Common myeloid progenitor, CD34-positive (primary cell): Measurements from ENCODE around the gene SLITRK6.
"Not testable (repeated sequence)": the region's sequence is repeated elsewhere in the genome, so short reads cannot be mapped to it uniquely, and the experiment has no call there.

ENCODE experiments used
- CTCF ChIA-PET: fragments of 350-600 bp; sonication (Branson Sonifier 250); formaldehyde crosslinking; loops from one replicate; lab custom pipeline; 2021; ENCODE audit warnings: antibody characterized with exemption; lab: Charles Lee
- POLR2A ChIA-PET: fragments of 350-600 bp; sonication (Branson Sonifier 250); formaldehyde crosslinking; loops from one replicate; lab custom pipeline; 2021; ENCODE audit warnings: antibody characterized with exemption; lab: Charles Lee
- DNase-seq, 3 donors: peaks; one replicate each; pipeline versions ENCODE4 v3.0.0 to v3.0.0-alpha.2; 2013
- H3K27ac ChIP-seq, 2 experiments: 1 replicate in 1 of 2; 2 replicates in 1 of 2; pipeline ENCODE4 v1.7.0; 2013; ENCODE audit warnings: inconsistent platforms in 2 of 2, low read length in 2 of 2, mild to moderate bottlenecking in 2 of 2, low read depth in 1 of 2, moderate library complexity in 1 of 2; ENCODE audit not compliant: severe bottlenecking in 2 of 2, insufficient read depth in 1 of 2, poor library complexity in 1 of 2
- H3K27me3 ChIP-seq, 5 experiments: replicated peaks in 2 of 5; 1 replicate in 3 of 5; 2 replicates in 2 of 5; pipeline versions ENCODE4 v1.6.1 to v1.7.0; 2013; ENCODE audit warnings: low read length in 4 of 5, mild to moderate bottlenecking in 2 of 5, moderate library complexity in 2 of 5, inconsistent platforms in 1 of 5; ENCODE audit not compliant: insufficient read depth in 5 of 5, control insufficient read depth in 4 of 5
- H3K36me3 ChIP-seq, 4 experiments: 1 replicate in 2 of 4; 2 replicates in 2 of 4; pipeline versions ENCODE4 v1.6.1 to v1.7.0; 2013; ENCODE audit warnings: low read length in 3 of 4, control low read depth in 1 of 4, mild to moderate bottlenecking in 1 of 4; ENCODE audit not compliant: control insufficient read depth in 4 of 4, insufficient read depth in 4 of 4
- H3K4me1 ChIP-seq, 4 experiments: 1 replicate in 3 of 4; 2 replicates in 1 of 4; pipeline versions ENCODE4 v1.6.1 to v1.7.1; 2013; ENCODE audit warnings: low read length in 3 of 4, mild to moderate bottlenecking in 3 of 4, control low read depth in 1 of 4, inconsistent platforms in 1 of 4, moderate library complexity in 1 of 4; ENCODE audit not compliant: control insufficient read depth in 4 of 4, insufficient read depth in 4 of 4; ENCODE audit errors: control extremely low read depth in 1 of 4
- H3K4me3 ChIP-seq, 7 experiments: 1 replicate in 4 of 7; 2 replicates in 3 of 7; pipeline versions ENCODE4 v1.5.1 to v1.7.0; 2013; ENCODE audit warnings: mild to moderate bottlenecking in 7 of 7, low read length in 6 of 7, moderate library complexity in 6 of 7, inconsistent platforms in 2 of 7, low read depth in 2 of 7, control low read depth in 1 of 7; ENCODE audit not compliant: insufficient read depth in 4 of 7, control insufficient read depth in 1 of 7; ENCODE audit errors: extremely low read depth in 1 of 7
- H3K9me3 ChIP-seq, 5 experiments: 1 replicate in 4 of 5; 2 replicates in 1 of 5; pipeline versions ENCODE4 v1.6.1 to v1.7.1; 2013; ENCODE audit warnings: low read length in 4 of 5, mild to moderate bottlenecking in 2 of 5, inconsistent platforms in 1 of 5, low read depth in 1 of 5, moderate library complexity in 1 of 5; ENCODE audit not compliant: control insufficient read depth in 4 of 5, insufficient read depth in 2 of 5; ENCODE audit errors: control extremely low read depth in 1 of 5
- WGBS: methylation state at CpG from one replicate; pipeline ENCODE4 v1.1.5; 2013; ENCODE audit not compliant: insufficient coverage; 5-methylcytosine and 5-hydroxymethylcytosine counted together

SLITRK6 gene

GRCh38 chr13:85797311-85797710 lies 1.9 kb downstream of the SLITRK6 start:
- Histone ChIP-seq H3K36me3 (no peaks in the 10 kb centered on the region), H3K4me3 (no peak overlapping the region), H3K9me3 (no peaks in the 10 kb centered on the region), H3K27me3 (no peaks in the 10 kb centered on the region), H3K4me1 (no peaks in the 10 kb centered on the region), H3K27ac (no peak overlapping the region)
- no peak for DNase-seq
- ChIA-PET CTCF (no interaction called here), POLR2A (no interaction called here)
- no CpG with 5 or more reads among the region's 4 CpGs for WGBS

GRCh38 chr13:85785205-85785604 lies 14.0 kb downstream of the SLITRK6 start:
- no peak overlapping the region for H3K27ac ChIP-seq
- no peak overlapping the region for H3K4me3 ChIP-seq
- 100% methylated on average over 1 of the region's 3 CpGs for WGBS
- H3K4me1 ChIP-seq = no peaks in the 10 kb centered on the region
- no peaks in the 10 kb centered on the region for H3K36me3 ChIP-seq
- H3K27me3 ChIP-seq = no peaks in the 10 kb centered on the region
- ChIA-PET CTCF (interaction anchor here (1.5 kb wide), 1 partner anchor 11 kb away, joined by 6 read pairs; no protein-coding TSS in a partner anchor), POLR2A (no interaction called here)
- no peaks in the 10 kb centered on the region for H3K9me3 ChIP-seq
- no peak for DNase-seq

- peak in 2 of 3 donors; percentile 23 to 32 for DNase-seq
- CTCF ChIA-PET = no interaction called here
- no peak overlapping the region for H3K27ac ChIP-seq
- no peaks in the 10 kb centered on the region for H3K27me3 ChIP-seq
- no peaks in the 10 kb centered on the region for H3K36me3 ChIP-seq
- peaks cover 0 to 2% (median 0%) of the 10 kb centered on the region in 5 experiments for H3K9me3 ChIP-seq
- POLR2A ChIA-PET = no interaction called here
- peaks cover 0 to 6% (median 1%) of the 10 kb centered on the region in 4 experiments for H3K4me1 ChIP-seq
- 50% methylated on average over 2 of the region's 3 CpGs for WGBS
- no peak overlapping the region for H3K4me3 ChIP-seq
These were observed 26.9 kb downstream of the SLITRK6 start for GRCh38 chr13:85772367-85772766.

GRCh38 chr13:85771856-85772255 lies 27.4 kb downstream of the SLITRK6 start:
- Histone ChIP-seq H3K27ac (no peak overlapping the region), H3K4me1 (peaks cover 0 to 6% (median 1%) of the 10 kb centered on the region in 4 experiments), H3K36me3 (no peaks in the 10 kb centered on the region), H3K9me3 (peaks cover 0 to 2% (median 0%) of the 10 kb centered on the region in 5 experiments), H3K27me3 (no peaks in the 10 kb centered on the region), H3K4me3 (no peak overlapping the region)
- peak in 2 of 3 donors; percentile 9 to 17 for DNase-seq
- POLR2A ChIA-PET = no interaction called here
- no CpG with 5 or more reads among the region's 1 CpG for WGBS
- CTCF ChIA-PET = no interaction called here

DNA sequence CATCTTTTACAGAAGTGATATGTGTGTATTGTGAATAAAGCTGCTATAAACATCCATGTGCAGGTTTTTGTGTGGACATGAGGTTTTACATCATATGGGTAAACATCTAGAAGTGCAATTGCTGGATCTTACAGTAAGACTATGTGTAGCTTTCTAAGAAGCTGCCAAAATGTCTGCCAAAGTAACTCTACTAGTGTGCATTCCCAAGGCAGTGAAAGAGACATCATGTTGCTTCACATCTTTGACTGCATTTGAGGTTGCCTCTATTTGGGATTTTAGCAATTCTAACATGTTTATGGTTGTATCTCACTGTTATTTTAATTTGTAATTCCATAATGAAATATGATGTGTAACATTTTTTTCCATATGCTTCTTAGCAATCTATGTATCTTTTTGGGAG lies 30.3 kb downstream of the SLITRK6 start:
- no peaks in the 10 kb centered on the region for H3K9me3 ChIP-seq
- DNase-seq = no peak
- H3K4me3 ChIP-seq = no peak overlapping the region
- POLR2A ChIA-PET = no interaction called here
- no peaks in the 10 kb centered on the region for H3K27me3 ChIP-seq
- H3K27ac ChIP-seq = no peak overlapping the region
- CTCF ChIA-PET = no interaction called here
- no peaks in the 10 kb centered on the region for H3K36me3 ChIP-seq
- H3K4me1 ChIP-seq = peaks cover 0 to 6% (median 1%) of the 10 kb centered on the region in 4 experiments

- Histone ChIP-seq H3K27me3 (no peaks in the 10 kb centered on the region), H3K27ac (no peak overlapping the region), H3K4me3 (no peak overlapping the region), H3K9me3 (no peaks in the 10 kb centered on the region), H3K4me1 (no peaks in the 10 kb centered on the region), H3K36me3 (no peaks in the 10 kb centered on the region)
- CTCF ChIA-PET = no interaction called here
- DNase-seq = no peak
- no CpG with 5 or more reads among the region's 2 CpGs for WGBS
- POLR2A ChIA-PET = no interaction called here
These were observed 44.1 kb downstream of the SLITRK6 start for GRCh38 chr13:85755123-85755522.

- WGBS = 80% methylated on average over 4 of the region's 11 CpGs
- H3K27ac ChIP-seq, CTCF ChIA-PET, H3K9me3 ChIP-seq, DNase-seq, H3K4me3 ChIP-seq, H3K36me3 ChIP-seq, H3K27me3 ChIP-seq, POLR2A ChIA-PET, H3K4me1 ChIP-seq: not testable (repeated sequence)
These were observed 55.9 kb downstream of the SLITRK6 start for GRCh38 chr13:85743201-85743770.
